ENCODE results near the gene SP3. TPM values are rescaled to one million over a fixed set of nuclear protein-coding genes. Genes with fewer than 3 reads are reported as not detected.

SP3 gene
- total RNA-seq, 1 donor from 2014 or later = 119 TPM

- intact Hi-C loops (cut with DNase I) = no loop called here
- peaks cover 9% of the 10 kb centered on the region for H3K4me1 ChIP-seq
- H3K27me3 ChIP-seq = no peaks in the 10 kb centered on the region
- H3K27ac ChIP-seq = no peak overlapping the region
- H3K4me3 ChIP-seq = no peak overlapping the region
- TF ChIP-seq CTCF (IDR thresholded peaks at IDR 0.05) (no peak), POLR2AphosphoS5 (IDR thresholded peaks at IDR 0.05; ENCODE audit: insufficient read depth in 1 of 2, low read depth in 1 of 2) (no peak), POLR2A (IDR thresholded peaks at IDR 0.05) (no peak)
- DNase-seq (ENCODE audit: extremely low spot score in 2 of 2) = no peak
- H3K9me3 ChIP-seq = no peaks in the 10 kb centered on the region
- peaks cover 0 to 53% of the 10 kb centered on the region in 2 donors for H3K36me3 ChIP-seq
Observed at GRCh38 chr2:173909846-173910245, 55.3 kb downstream of the SP3 start.

- H3K4me1 ChIP-seq = peaks cover 11% of the 10 kb centered on the region
- H3K4me3 ChIP-seq = no peak overlapping the region
- DNase-seq (ENCODE audit: extremely low spot score in 2 of 2) = no peak
- intact Hi-C loops (cut with DNase I) = no loop called here
- TF ChIP-seq POLR2AphosphoS5 (IDR thresholded peaks at IDR 0.05; ENCODE audit: insufficient read depth in 1 of 2, low read depth in 1 of 2) (no peak), CTCF (IDR thresholded peaks at IDR 0.05) (no peak), POLR2A (IDR thresholded peaks at IDR 0.05) (no peak)
- H3K27ac ChIP-seq = no peak overlapping the region
- no peaks in the 10 kb centered on the region for H3K9me3 ChIP-seq
- H3K27me3 ChIP-seq = no peaks in the 10 kb centered on the region
- H3K36me3 ChIP-seq = peaks cover 0 to 44% of the 10 kb centered on the region in 2 donors
Observed at GRCh38 chr2:173906626-173907025, 58.5 kb downstream of the SP3 start.

GRCh38 chr2:173903601-173904394 is 61.4 kb downstream of the SP3 start:
- intact Hi-C loops (cut with DNase I) = no loop called here
- Histone ChIP-seq H3K9me3 (no peaks in the 10 kb centered on the region), H3K36me3 (peaks cover 0 to 31% of the 10 kb centered on the region in 2 donors), H3K4me3 (no peak overlapping the region), H3K27me3 (no peaks in the 10 kb centered on the region), H3K27ac (no peak overlapping the region), H3K4me1 (peaks cover 20% of the 10 kb centered on the region)
- TF ChIP-seq POLR2A (IDR thresholded peaks at IDR 0.05) (no peak), POLR2AphosphoS5 (IDR thresholded peaks at IDR 0.05; ENCODE audit: insufficient read depth in 1 of 2, low read depth in 1 of 2) (no peak), CTCF (IDR thresholded peaks at IDR 0.05) (no peak)
- DNase-seq (ENCODE audit: extremely low spot score in 2 of 2) = no peak

GRCh38 chr2:173898996-173899395 is 66.2 kb downstream of the SP3 start:
- DNase-seq (ENCODE audit: extremely low spot score in 2 of 2) = no peak
- intact Hi-C loops (cut with DNase I) = no loop called here
- TF ChIP-seq CTCF (IDR thresholded peaks at IDR 0.05) (no peak), POLR2AphosphoS5 (IDR thresholded peaks at IDR 0.05; ENCODE audit: insufficient read depth in 1 of 2, low read depth in 1 of 2) (no peak), POLR2A (IDR thresholded peaks at IDR 0.05) (no peak)

GRCh38 chr2:173898178-173898668 is 67.0 kb downstream of the SP3 start:
- Histone ChIP-seq H3K9me3 (no peaks in the 10 kb centered on the region), H3K4me3 (no peak overlapping the region), H3K27ac (no peak overlapping the region), H3K4me1 (peaks cover 16% of the 10 kb centered on the region), H3K27me3 (no peaks in the 10 kb centered on the region), H3K36me3 (no peaks in the 10 kb centered on the region)
- TF ChIP-seq POLR2A (IDR thresholded peaks at IDR 0.05) (no peak), POLR2AphosphoS5 (IDR thresholded peaks at IDR 0.05; ENCODE audit: insufficient read depth in 1 of 2, low read depth in 1 of 2) (no peak), CTCF (IDR thresholded peaks at IDR 0.05) (no peak)
- intact Hi-C loops (cut with DNase I) = no loop called here
- DNase-seq (ENCODE audit: extremely low spot score in 2 of 2) = no peak

More at GRCh38 chr2:173898996-173899395, 66.2 kb downstream of the SP3 start:
- Histone ChIP-seq H3K36me3 (peaks cover 0 to under 1% of the 10 kb centered on the region in 2 donors), H3K4me1 (peaks cover 24% of the 10 kb centered on the region), H3K27me3 (no peaks in the 10 kb centered on the region), H3K9me3 (no peaks in the 10 kb centered on the region), H3K27ac (no peak overlapping the region), H3K4me3 (no peak overlapping the region)
